ENCODE measurements around the gene AOX1.

AOX1 gene

DNA sequence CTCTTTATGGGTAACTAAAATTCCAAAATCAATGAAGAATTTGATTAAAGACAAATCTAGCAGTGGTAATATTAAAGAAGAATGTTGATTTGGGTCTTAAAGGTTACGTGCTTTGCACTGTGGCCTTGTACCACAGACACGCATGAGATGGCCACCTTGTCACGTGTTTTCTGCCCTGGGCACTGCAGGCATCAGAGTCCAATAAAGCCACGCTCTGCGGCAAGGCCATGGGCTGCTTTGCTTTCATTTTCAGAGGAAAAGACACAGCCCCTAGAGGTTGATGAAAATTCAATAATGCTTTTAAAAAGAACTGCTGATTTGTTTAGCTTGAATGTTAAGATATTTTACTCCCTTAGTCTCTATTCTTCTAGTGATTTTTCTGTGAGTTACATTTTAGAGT, 30.4 kb downstream of the AOX1 start:
- TF ChIP-seq, protein P1, sequence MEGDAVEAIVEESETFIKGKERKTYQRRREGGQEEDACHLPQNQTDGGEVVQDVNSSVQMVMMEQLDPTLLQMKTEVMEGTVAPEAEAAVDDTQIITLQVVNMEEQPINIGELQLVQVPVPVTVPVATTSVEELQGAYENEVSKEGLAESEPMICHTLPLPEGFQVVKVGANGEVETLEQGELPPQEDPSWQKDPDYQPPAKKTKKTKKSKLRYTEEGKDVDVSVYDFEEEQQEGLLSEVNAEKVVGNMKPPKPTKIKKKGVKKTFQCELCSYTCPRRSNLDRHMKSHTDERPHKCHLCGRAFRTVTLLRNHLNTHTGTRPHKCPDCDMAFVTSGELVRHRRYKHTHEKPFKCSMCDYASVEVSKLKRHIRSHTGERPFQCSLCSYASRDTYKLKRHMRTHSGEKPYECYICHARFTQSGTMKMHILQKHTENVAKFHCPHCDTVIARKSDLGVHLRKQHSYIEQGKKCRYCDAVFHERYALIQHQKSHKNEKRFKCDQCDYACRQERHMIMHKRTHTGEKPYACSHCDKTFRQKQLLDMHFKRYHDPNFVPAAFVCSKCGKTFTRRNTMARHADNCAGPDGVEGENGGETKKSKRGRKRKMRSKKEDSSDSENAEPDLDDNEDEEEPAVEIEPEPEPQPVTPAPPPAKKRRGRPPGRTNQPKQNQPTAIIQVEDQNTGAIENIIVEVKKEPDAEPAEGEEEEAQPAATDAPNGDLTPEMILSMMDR (IDR thresholded peaks at IDR 0.05), result no peak

DNA sequence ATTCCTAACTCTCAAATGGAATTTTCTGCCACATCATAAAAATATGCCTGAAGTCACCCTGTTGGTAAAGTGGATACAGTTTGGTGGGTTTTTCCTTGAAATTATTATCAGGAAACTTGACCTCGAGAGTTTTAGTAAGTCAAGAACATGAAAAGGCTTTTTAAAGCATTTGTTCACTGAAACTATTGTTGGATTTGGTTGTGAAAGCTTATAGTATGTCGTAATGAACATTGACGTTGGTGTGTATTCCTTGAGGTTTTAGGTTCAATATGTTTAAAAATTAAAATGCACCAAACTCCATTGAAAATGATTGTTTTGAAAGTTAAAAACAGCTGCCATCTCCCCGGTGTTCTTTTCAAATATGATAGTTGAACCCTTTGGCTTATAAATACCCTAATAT, 30.8 kb downstream of the AOX1 start:
- TF ChIP-seq, protein P1 (IDR thresholded peaks at IDR 0.05), result no peak

DNA sequence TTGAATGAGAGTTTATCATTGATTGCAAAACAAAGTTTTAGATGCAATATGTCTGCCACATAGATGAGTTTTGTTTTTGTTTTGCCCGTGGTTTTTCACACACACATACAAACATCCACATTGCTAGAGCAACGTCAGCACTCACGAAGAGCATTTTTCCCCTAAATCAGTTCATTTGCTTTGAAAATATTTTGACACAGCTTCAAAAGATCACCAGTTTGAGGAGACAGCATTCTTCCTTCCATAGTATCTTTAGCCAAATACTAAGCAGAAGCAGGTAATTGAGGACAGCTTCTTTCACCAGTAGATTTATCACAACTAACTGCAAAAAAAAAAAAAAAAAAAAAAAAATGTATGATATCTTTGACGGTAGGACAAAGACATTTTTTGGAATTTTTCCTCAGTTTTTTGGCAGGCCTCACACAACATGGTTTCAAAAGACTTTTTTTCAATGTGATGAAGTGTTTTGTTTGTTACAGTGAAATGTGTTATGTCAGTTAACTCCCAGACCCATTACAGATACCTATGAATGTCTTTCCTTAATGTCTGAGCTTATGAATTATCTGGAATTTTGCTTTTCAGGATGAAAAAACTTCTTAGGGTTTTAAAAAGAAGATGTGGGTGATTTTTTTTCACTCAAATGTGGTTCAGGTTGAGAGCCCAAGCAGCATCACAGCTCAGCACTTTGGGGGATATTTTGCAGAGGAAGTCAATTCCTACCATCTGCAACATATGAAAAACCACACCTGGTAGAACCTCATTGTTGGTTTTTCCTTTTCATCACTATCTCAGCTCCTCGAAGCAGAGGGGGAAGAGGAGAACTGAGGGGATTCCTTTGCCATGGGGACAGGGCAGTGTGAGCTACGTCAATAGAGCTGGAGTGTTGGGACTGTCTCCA, 31.6 kb downstream of the AOX1 start:
- TF ChIP-seq, protein P1 (IDR thresholded peaks at IDR 0.05), result no peak

DNA sequence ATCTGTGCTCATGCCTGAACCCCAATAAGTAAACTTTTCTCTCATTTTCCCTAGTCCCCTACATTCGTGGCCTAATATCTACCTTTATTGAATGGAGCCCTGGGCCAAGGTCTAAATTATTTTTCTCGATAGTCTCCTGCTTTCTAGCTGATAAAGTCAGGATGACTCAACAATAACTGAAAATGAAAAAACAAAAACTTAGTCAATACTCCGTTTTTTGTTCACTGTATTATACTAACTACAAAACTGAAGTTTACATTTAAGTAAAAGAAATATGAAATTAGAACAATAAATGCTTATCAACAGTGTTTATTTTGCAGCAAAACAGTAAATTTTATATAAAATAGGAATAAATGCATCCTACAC, 32.2 kb downstream of the AOX1 start:
- TF ChIP-seq, protein P1 (IDR thresholded peaks at IDR 0.05), result no peak

DNA sequence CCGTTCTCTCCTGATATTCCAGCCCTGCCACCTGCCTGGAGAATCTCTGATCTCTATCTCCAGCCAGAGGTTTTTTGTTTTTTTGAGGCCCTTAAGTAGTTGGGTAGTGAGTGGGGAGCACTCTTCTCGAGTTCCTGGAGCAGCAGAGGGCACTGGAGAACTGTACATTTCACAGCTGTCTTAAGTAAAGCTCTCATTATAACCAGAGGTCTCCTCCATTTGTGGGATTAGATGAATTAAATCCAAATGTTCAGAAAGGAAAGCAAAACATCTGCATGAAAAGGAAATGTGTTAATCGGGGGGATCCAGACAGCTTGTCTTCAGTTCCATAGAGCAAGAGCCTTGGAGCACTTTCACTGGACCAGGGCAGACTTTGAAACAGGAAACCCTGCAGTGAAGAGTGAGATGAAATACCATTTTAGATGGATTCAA, 32.8 kb downstream of the AOX1 start:
- TF ChIP-seq, protein P1 (IDR thresholded peaks at IDR 0.05), result peak; percentile 37; the same call in 1 of the 2 replicates

DNA sequence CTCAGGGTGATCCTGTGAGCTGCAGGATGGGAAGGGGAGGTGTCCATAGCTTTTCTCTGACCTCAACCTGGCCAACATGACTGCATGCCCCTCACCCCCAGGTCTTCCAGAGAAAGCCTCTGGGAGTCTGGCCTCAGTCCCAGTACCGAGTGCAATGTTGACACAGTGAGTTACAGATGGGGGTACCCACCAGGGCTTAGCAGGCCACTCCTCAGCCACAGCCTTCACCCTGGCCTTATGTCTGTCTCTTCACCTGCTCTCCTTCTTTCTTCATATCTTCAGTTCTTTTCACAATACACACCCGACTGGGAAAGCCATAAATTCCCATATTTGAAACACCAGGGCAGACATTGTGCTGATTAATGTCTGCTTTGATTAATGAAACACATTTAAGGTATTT, 33.5 kb downstream of the AOX1 start:
- TF ChIP-seq, protein P1 (IDR thresholded peaks at IDR 0.05), result no peak

DNA sequence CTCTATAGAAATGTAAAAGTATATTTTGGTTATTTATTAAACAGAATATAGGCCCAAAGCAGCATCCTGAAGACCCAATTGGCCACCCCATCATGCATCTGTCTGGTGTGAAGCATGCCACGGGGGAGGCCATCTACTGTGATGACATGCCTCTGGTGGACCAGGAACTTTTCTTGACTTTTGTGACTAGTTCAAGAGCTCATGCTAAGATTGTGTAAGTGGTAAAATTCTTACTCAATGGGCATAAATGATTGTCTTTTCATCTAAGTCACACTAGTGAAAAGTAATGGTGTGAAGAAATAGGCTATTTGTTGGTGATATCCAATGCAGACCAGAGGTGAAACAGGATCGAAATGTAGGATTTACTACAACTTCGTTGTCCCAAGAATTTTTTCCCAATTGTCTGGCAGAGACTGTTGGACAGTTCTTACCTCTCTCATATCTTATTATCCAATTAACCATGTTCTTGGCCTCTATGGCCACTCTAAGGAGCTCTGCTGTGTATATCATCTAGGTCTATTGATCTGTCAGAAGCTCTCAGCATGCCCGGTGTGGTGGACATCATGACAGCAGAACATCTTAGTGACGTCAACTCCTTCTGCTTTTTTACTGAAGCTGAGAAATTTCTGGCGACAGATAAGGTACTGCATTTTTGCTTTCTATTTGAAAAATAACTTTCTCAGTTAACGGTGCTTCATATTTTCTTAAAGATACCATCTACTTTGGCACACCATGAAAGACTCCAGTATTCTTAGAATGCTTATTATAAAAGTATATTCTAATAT, 35.0 kb downstream of the AOX1 start:
- TF ChIP-seq, protein P1 (IDR thresholded peaks at IDR 0.05), result no peak
